CD1c-positive myeloid dendritic cell (primary cell): ENCODE measurements around the gene DIS3L2.
"Not testable (repeated sequence)": the region's sequence is repeated elsewhere in the genome, so short reads cannot be mapped to it uniquely, and the experiment has no call there.

Experiments
- DNase-seq: peaks from one replicate; pipeline ENCODE4 v3.0.0-alpha.2; 2016; ENCODE audit errors: extremely low spot score

The DIS3L2 gene

GRCh38 chr2:232009639-232010274 is 48.2 kb downstream of the DIS3L2 start:
- DNase-seq, result no peak

- DNase-seq, result peak; percentile 39
Measured at GRCh38 chr2:232013701-232014353, 52.3 kb downstream of the DIS3L2 start.

- DNase-seq, result no peak
Measured at GRCh38 chr2:232014681-232015080, 53.2 kb downstream of the DIS3L2 start.

GRCh38 chr2:232018181-232018580 is 56.7 kb downstream of the DIS3L2 start:
- no peak for DNase-seq

GRCh38 chr2:232022718-232023117 is 61.2 kb downstream of the DIS3L2 start:
- DNase-seq, result no peak

- DNase-seq, result no peak
Measured at GRCh38 chr2:232023426-232023825, 61.9 kb downstream of the DIS3L2 start.

GRCh38 chr2:232024457-232024856 is 62.9 kb downstream of the DIS3L2 start:
- no peak for DNase-seq

GRCh38 chr2:232026910-232027309 is 65.4 kb downstream of the DIS3L2 start:
- no peak for DNase-seq

GRCh38 chr2:232027530-232027929 is 66.0 kb downstream of the DIS3L2 start:
- no peak for DNase-seq

- DNase-seq, result no peak
Measured at GRCh38 chr2:232028071-232028470, 66.6 kb downstream of the DIS3L2 start.

- DNase-seq, result no peak
Measured at GRCh38 chr2:232028631-232029030, 67.1 kb downstream of the DIS3L2 start.

GRCh38 chr2:232029346-232029745 is 67.8 kb downstream of the DIS3L2 start:
- DNase-seq, result no peak

- no peak for DNase-seq
Measured at GRCh38 chr2:232030229-232030628, 68.7 kb downstream of the DIS3L2 start.

GRCh38 chr2:232035292-232035691 is 73.8 kb downstream of the DIS3L2 start:
- not testable (repeated sequence) for DNase-seq

GRCh38 chr2:232036876-232037275 is 75.4 kb downstream of the DIS3L2 start:
- not testable (repeated sequence) for DNase-seq

- DNase-seq, result no peak
Measured at GRCh38 chr2:232038251-232038880, 76.9 kb downstream of the DIS3L2 start.

- DNase-seq, result no peak
Measured at GRCh38 chr2:232038881-232039485, 77.5 kb downstream of the DIS3L2 start.

GRCh38 chr2:232042911-232043574 is 81.5 kb downstream of the DIS3L2 start:
- no peak for DNase-seq

- DNase-seq, result no peak
Measured at GRCh38 chr2:232043966-232044365, 82.5 kb downstream of the DIS3L2 start.

GRCh38 chr2:232049350-232049749 is 87.8 kb downstream of the DIS3L2 start:
- no peak for DNase-seq

- no peak for DNase-seq
Measured at GRCh38 chr2:232052591-232052990, 91.1 kb downstream of the DIS3L2 start.

- no peak for DNase-seq
Measured at GRCh38 chr2:232053777-232054176, 92.3 kb downstream of the DIS3L2 start.
